A204.1 (cell line): ENCODE data around the gene CIZ1.
"Not testable (repeated sequence)": the region's sequence is repeated elsewhere in the genome, so short reads cannot be mapped to it uniquely, and the experiment has no call there.

Experiments used
- FAIRE-seq: peaks from 2 replicates; lab custom pipeline; 2012; peaks lifted over from hg19 to GRCh38; lab: Jason Lieb, UNC

CIZ1 gene

GRCh38 chr9:128145951-128146351, 45.4 kb downstream of the CIZ1 start:
- no peak for FAIRE-seq

GRCh38 chr9:128145536-128145935, 45.8 kb downstream of the CIZ1 start:
- no peak for FAIRE-seq

- no peak for FAIRE-seq
Measured at GRCh38 chr9:128144239-128145181, 46.9 kb downstream of the CIZ1 start.

- no peak for FAIRE-seq
Measured at GRCh38 chr9:128143525-128144238, 47.7 kb downstream of the CIZ1 start.

- no peak for FAIRE-seq
Measured at GRCh38 chr9:128142596-128142995, 48.8 kb downstream of the CIZ1 start.

- no peak for FAIRE-seq
Measured at GRCh38 chr9:128142061-128142460, 49.3 kb downstream of the CIZ1 start.

- no peak for FAIRE-seq
Measured at GRCh38 chr9:128141604-128142003, 49.8 kb downstream of the CIZ1 start.

GRCh38 chr9:128139621-128140020, 51.8 kb downstream of the CIZ1 start:
- FAIRE-seq: no peak

- FAIRE-seq: no peak
Measured at GRCh38 chr9:128138001-128138400, 53.4 kb downstream of the CIZ1 start.

- FAIRE-seq: no peak
Measured at GRCh38 chr9:128136816-128137793, 54.3 kb downstream of the CIZ1 start.

- FAIRE-seq: not testable (repeated sequence)
Measured at GRCh38 chr9:128135561-128135960, 55.8 kb downstream of the CIZ1 start.

GRCh38 chr9:128132139-128132538, 59.2 kb downstream of the CIZ1 start:
- not testable (repeated sequence) for FAIRE-seq

GRCh38 chr9:128131346-128131745, 60.0 kb downstream of the CIZ1 start:
- not testable (repeated sequence) for FAIRE-seq

- FAIRE-seq: not testable (repeated sequence)
Measured at GRCh38 chr9:128130651-128131050, 60.7 kb downstream of the CIZ1 start.

- FAIRE-seq: not testable (repeated sequence)
Measured at GRCh38 chr9:128129976-128130590, 61.3 kb downstream of the CIZ1 start.

GRCh38 chr9:128128836-128129590, 62.4 kb downstream of the CIZ1 start:
- FAIRE-seq: no peak

GRCh38 chr9:128127990-128128835, 63.2 kb downstream of the CIZ1 start:
- FAIRE-seq: no peak

- FAIRE-seq: no peak
Measured at GRCh38 chr9:128127568-128127989, 63.8 kb downstream of the CIZ1 start, which contains the start of gene PTGES2. TSS of gene PTGES2 (minus strand) at chr9:128127729. CDS start at chr9:128127717, 12 bp downstream.

- FAIRE-seq: no peak
Measured at GRCh38 chr9:128125580-128126354, 65.6 kb downstream of the CIZ1 start.
